Vagina (tissue), 2 donors: ENCODE results near the gene FRMPD2.

Experiments
- CTCF ChIP-seq, 3 experiments: fragments of 450-650 bp in 2 of 3; fragments of 200-600 bp in 1 of 3; sonication (generic) in 1 of 3; IDR thresholded peaks; one replicate each; pipeline ENCODE4 v1.5.1; 2017 to 2019; ENCODE audit warnings: antibody characterized with exemption in 3 of 3, mild to moderate bottlenecking in 2 of 3, moderate library complexity in 2 of 3
- POLR2AphosphoS5 ChIP-seq, 2 donors: sonication (generic); formaldehyde crosslinking; IDR thresholded peaks; one replicate each; pipeline ENCODE4 v1.9.0; 2017; ENCODE audit warnings: antibody characterized with exemption in 2 of 2, mild to moderate bottlenecking in 2 of 2, low read depth in 1 of 2; ENCODE audit not compliant: insufficient read depth in 1 of 2

GRCh38 chr10:48302515-48303476 lies 28.3 kb upstream of the FRMPD2 start:
- TF ChIP-seq CTCF (IDR thresholded peaks at IDR 0.05) (no peak), POLR2AphosphoS5 (IDR thresholded peaks at IDR 0.05; ENCODE audit: insufficient read depth in 1 of 2, low read depth in 1 of 2) (no peak)
